ENCODE data around the gene DRGX.

Gene DRGX

DNA sequence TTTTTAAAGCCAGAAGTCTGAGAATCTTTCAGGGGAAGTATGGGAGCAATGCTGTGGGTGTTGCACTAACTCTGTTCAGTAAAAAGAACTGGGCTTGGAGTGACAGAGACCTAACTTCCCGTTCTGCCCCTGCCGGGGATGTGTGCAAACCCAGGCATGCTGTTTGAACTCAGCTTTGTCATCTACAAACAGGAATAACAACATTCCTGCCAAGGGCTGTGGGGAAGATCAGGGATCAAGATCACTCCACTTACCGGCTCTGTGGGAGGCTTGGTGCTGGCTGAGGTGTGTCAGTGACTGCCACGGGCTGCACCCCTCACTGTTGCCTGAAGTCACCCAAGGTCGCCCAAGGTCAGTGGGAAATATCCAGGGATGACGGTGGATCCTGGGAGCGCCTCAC, 23.1 kb upstream of the DRGX start:
- no peaks in the 10 kb centered on the region for H3K27me3 ChIP-seq (replicated peaks; ENCODE audit: control insufficient read depth, insufficient read depth, low read length, poor library complexity, severe bottlenecking)
- H3K36me3 ChIP-seq (ENCODE audit: control insufficient read depth, insufficient read depth, low read length), result no peaks in the 10 kb centered on the region
- DNase-seq, result no peak
- no peak overlapping the region for H3K4me3 ChIP-seq (ENCODE audit: insufficient read depth, low read depth, low read length, poor library complexity, severe bottlenecking)
- H3K4me1 ChIP-seq (ENCODE audit: control insufficient read depth, insufficient read depth, low read length, poor library complexity, severe bottlenecking), result no peaks in the 10 kb centered on the region
- H3K27ac ChIP-seq (ENCODE audit: insufficient read depth, low read length, poor library complexity, severe bottlenecking), result no peak overlapping the region
- H3K9me3 ChIP-seq (ENCODE audit: control insufficient read depth, low read length), result no peaks in the 10 kb centered on the region

DNA sequence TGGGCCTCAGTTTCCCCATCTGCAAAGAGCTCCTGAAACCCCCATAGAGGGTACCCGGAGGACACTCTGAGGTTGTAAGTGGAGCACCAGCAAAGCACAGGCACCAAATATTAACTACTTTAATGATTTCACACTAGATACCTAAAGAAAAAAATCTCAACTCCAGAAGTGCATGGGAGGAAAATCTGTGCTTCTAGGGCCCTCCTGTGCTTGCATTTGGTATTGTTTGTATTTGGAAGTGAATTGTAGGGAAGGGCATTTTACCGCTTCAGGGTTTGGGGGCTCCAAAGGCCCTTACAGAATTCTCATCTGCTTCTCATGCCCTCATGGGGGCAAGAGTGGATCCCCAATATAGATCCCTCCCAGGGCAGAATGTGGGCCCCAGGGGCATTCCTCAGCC, 22.4 kb upstream of the DRGX start:
- H3K27me3 ChIP-seq (replicated peaks; ENCODE audit: control insufficient read depth, insufficient read depth, low read length, poor library complexity, severe bottlenecking), result peaks cover 2% of the 10 kb centered on the region
- H3K27ac ChIP-seq (ENCODE audit: insufficient read depth, low read length, poor library complexity, severe bottlenecking), result no peak overlapping the region
- DNase-seq, result no peak
- no peaks in the 10 kb centered on the region for H3K9me3 ChIP-seq (ENCODE audit: control insufficient read depth, low read length)
- H3K4me3 ChIP-seq (ENCODE audit: insufficient read depth, low read depth, low read length, poor library complexity, severe bottlenecking), result no peak overlapping the region
- no peaks in the 10 kb centered on the region for H3K36me3 ChIP-seq (ENCODE audit: control insufficient read depth, insufficient read depth, low read length)
- no peaks in the 10 kb centered on the region for H3K4me1 ChIP-seq (ENCODE audit: control insufficient read depth, insufficient read depth, low read length, poor library complexity, severe bottlenecking)

DNA sequence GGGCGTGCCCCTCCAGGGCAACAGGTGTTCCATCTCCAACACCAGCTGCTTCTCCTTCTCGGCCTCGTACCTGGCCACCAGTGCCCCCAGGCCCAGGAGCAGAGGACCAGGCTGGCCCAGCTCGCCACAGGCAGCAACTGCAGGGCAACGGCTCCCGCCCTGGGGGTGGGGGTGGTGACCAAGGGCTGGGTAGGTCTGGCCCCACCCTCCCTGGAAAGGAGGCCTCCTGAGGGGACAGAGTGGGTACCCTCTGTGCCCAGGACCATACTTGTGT, 22.1 kb upstream of the DRGX start:
- Histone ChIP-seq H3K9me3 (ENCODE audit: control insufficient read depth, low read length) (no peaks in the 10 kb centered on the region), H3K27ac (ENCODE audit: insufficient read depth, low read length, poor library complexity, severe bottlenecking) (no peak overlapping the region), H3K36me3 (ENCODE audit: control insufficient read depth, insufficient read depth, low read length) (no peaks in the 10 kb centered on the region), H3K27me3 (replicated peaks; ENCODE audit: control insufficient read depth, insufficient read depth, low read length, poor library complexity, severe bottlenecking) (peaks cover 2% of the 10 kb centered on the region), H3K4me1 (ENCODE audit: control insufficient read depth, insufficient read depth, low read length, poor library complexity, severe bottlenecking) (no peaks in the 10 kb centered on the region), H3K4me3 (ENCODE audit: insufficient read depth, low read depth, low read length, poor library complexity, severe bottlenecking) (no peak overlapping the region)
- DNase-seq, result no peak

DNA sequence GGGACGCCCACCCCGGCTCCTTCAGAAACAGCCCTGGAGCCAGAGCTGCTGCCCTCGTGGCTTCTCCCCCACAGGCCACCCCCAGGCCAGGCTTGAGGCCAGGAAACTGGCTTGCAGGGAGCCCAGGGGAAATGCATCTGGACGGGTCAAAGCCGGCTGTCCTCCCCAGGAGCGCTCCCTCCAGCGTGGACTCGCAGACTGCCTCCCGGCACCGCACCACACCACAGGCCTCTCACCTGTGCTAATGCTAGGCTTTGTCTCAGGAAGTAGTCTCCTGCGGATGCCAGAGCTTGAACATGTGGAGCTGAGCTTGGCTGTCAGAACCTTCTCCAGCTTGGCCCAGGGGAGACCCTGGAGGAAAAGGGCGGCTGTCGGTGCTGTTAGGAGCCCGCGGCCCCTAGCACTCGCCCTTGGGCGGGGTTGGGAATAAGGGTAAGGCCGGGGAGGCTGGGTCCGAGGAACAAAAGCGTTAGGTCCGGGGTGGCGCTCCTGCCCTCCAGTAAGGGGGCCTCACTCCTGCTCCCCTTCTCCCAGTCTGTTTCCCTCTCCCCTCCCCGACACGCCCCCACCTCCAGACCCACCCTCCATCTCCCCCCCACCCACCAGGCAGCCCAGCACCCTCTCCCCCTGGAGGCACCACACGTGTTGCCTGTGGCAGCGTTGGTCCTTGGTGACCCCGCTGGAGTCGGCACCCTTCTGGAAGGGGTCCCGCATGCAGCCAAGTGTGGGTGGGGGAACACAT, 21.6 kb upstream of the DRGX start:
- no peaks in the 10 kb centered on the region for H3K36me3 ChIP-seq (ENCODE audit: control insufficient read depth, insufficient read depth, low read length)
- H3K4me3 ChIP-seq (ENCODE audit: insufficient read depth, low read depth, low read length, poor library complexity, severe bottlenecking), result no peak overlapping the region
- peaks cover 2% of the 10 kb centered on the region for H3K27me3 ChIP-seq (replicated peaks; ENCODE audit: control insufficient read depth, insufficient read depth, low read length, poor library complexity, severe bottlenecking)
- no peaks in the 10 kb centered on the region for H3K4me1 ChIP-seq (ENCODE audit: control insufficient read depth, insufficient read depth, low read length, poor library complexity, severe bottlenecking)
- DNase-seq, result no peak
- H3K27ac ChIP-seq (ENCODE audit: insufficient read depth, low read length, poor library complexity, severe bottlenecking), result no peak overlapping the region
- H3K9me3 ChIP-seq (ENCODE audit: control insufficient read depth, low read length), result no peaks in the 10 kb centered on the region

DNA sequence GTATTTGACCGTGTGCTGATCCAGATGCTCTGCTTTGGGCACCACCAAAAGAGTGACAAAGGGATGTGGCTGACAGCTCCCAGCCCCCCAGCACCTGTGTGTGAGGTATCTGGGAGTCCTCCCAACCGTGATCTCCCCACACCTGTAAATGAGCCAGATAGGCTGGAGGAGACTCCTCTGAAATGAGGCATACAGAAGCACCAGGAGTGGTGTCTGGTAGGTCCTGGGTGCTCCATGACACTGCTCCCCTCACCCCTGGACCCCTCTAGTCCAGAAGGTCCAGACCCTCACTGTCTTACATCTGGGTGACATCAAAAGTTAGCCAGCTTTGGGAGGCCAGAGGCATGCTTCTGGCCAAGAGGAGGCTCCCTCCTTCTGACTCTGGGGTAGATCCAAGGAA, 20.0 kb upstream of the DRGX start:
- no peak for DNase-seq
- Histone ChIP-seq H3K27me3 (replicated peaks; ENCODE audit: control insufficient read depth, insufficient read depth, low read length, poor library complexity, severe bottlenecking) (peaks cover 2% of the 10 kb centered on the region), H3K4me1 (ENCODE audit: control insufficient read depth, insufficient read depth, low read length, poor library complexity, severe bottlenecking) (no peaks in the 10 kb centered on the region), H3K36me3 (ENCODE audit: control insufficient read depth, insufficient read depth, low read length) (no peaks in the 10 kb centered on the region), H3K27ac (ENCODE audit: insufficient read depth, low read length, poor library complexity, severe bottlenecking) (no peak overlapping the region), H3K4me3 (ENCODE audit: insufficient read depth, low read depth, low read length, poor library complexity, severe bottlenecking) (no peak overlapping the region), H3K9me3 (ENCODE audit: control insufficient read depth, low read length) (no peaks in the 10 kb centered on the region)

DNA sequence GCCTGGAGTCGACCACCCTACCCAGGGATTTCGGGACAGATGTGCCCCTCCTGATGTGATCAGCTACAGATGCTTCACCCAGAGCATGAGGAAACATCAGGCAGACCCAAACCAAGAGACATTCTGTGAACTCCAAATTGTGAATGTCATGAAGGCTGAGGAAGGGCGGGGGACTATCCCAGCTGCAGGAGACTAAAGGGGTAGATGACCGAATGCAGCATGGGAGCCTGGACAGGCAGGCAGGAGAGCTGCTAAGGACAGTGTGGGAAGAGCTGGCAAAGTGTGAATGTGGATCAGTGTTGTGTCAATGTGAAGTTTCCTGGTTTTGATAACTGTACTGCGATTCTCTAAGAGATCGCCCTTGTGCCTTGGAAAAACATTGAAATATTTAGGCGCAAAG, 19.2 kb upstream of the DRGX start:
- no peaks in the 10 kb centered on the region for H3K9me3 ChIP-seq (ENCODE audit: control insufficient read depth, low read length)
- H3K36me3 ChIP-seq (ENCODE audit: control insufficient read depth, insufficient read depth, low read length), result no peaks in the 10 kb centered on the region
- no peak for DNase-seq
- no peak overlapping the region for H3K27ac ChIP-seq (ENCODE audit: insufficient read depth, low read length, poor library complexity, severe bottlenecking)
- H3K4me3 ChIP-seq (ENCODE audit: insufficient read depth, low read depth, low read length, poor library complexity, severe bottlenecking), result no peak overlapping the region
- H3K27me3 ChIP-seq (replicated peaks; ENCODE audit: control insufficient read depth, insufficient read depth, low read length, poor library complexity, severe bottlenecking), result peaks cover 2% of the 10 kb centered on the region
- H3K4me1 ChIP-seq (ENCODE audit: control insufficient read depth, insufficient read depth, low read length, poor library complexity, severe bottlenecking), result no peaks in the 10 kb centered on the region

DNA sequence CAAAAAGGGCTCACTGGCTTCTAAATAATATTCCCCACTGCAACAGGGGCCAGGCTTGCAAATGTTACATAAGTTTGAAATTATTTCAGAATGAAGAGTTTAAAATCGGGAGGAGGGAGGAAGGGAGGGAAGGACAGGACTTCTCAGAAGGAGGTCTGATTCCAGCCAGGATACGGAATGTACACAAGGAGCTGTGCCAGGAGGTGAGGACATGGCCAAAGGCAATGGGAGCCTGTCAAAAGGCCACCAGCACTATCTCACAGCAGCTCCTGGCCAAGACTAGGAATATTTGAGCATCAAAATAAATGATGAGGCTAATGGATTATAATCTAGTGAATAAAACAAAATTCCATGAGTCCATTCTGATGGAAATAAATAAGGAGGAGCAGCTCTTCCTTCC, 18.6 kb upstream of the DRGX start:
- Histone ChIP-seq H3K27ac (ENCODE audit: insufficient read depth, low read length, poor library complexity, severe bottlenecking) (no peak overlapping the region), H3K36me3 (ENCODE audit: control insufficient read depth, insufficient read depth, low read length) (no peaks in the 10 kb centered on the region), H3K27me3 (replicated peaks; ENCODE audit: control insufficient read depth, insufficient read depth, low read length, poor library complexity, severe bottlenecking) (peaks cover 2% of the 10 kb centered on the region), H3K4me1 (ENCODE audit: control insufficient read depth, insufficient read depth, low read length, poor library complexity, severe bottlenecking) (no peaks in the 10 kb centered on the region), H3K9me3 (ENCODE audit: control insufficient read depth, low read length) (no peaks in the 10 kb centered on the region), H3K4me3 (ENCODE audit: insufficient read depth, low read depth, low read length, poor library complexity, severe bottlenecking) (no peak overlapping the region)
- no peak for DNase-seq

DNA sequence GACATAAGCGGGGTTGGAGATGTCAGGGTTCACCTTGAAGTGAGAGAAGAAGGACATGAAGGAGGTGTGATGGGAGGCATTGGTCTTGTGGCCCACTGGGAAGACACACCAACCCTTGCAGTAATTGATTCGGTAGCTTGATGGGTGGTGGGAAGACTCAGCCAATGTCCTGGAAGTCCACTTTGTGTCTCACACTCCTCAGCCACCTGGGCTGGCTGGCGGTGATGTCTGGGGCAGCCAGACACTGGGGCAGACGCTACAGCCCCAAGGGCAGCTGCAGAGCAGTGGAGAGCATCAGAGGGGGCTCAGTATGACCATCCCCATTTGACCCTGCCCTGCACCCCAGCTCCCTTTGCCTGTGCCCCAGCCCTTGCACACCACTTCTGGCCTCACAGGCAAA, 16.7 kb upstream of the DRGX start:
- no peaks in the 10 kb centered on the region for H3K4me1 ChIP-seq (ENCODE audit: control insufficient read depth, insufficient read depth, low read length, poor library complexity, severe bottlenecking)
- no peaks in the 10 kb centered on the region for H3K36me3 ChIP-seq (ENCODE audit: control insufficient read depth, insufficient read depth, low read length)
- no peak for DNase-seq
- no peaks in the 10 kb centered on the region for H3K9me3 ChIP-seq (ENCODE audit: control insufficient read depth, low read length)
- no peak overlapping the region for H3K4me3 ChIP-seq (ENCODE audit: insufficient read depth, low read depth, low read length, poor library complexity, severe bottlenecking)
- peaks cover 2% of the 10 kb centered on the region for H3K27me3 ChIP-seq (replicated peaks; ENCODE audit: control insufficient read depth, insufficient read depth, low read length, poor library complexity, severe bottlenecking)
- H3K27ac ChIP-seq (ENCODE audit: insufficient read depth, low read length, poor library complexity, severe bottlenecking), result no peak overlapping the region

DNA sequence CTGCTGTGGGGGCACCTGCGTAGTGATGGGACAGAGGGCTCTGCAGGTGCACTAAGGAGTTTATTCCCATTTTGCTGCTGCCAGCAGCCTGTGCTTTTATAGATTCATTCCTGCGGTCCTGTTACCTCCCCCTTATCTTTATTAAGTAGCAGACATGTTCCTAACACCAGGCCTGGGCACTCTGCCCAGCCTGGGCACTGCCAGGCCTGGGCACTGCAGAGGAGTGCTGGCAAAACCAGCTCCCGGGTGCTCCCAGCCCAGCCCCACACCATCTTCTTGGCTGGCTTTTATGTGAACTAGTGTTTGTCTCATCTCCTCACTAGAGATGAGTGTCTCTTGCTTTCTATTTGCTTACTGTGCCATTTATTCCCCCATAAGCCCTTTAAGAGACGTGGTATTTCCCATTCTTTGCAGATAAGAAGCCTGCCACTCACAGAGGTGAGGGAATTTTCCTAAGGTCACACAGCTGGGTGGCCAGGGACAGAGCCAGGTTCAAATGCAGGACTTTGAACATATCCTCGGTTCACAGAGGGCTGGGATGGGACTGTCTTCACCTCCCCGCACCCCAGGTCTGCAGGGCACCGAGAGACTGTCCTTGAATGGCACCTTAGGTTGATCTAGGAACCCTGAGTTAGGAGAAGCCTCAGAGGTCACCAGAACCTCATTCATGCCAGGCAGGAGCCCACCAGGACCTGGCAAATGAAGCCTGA, 14.6 kb upstream of the DRGX start:
- no peaks in the 10 kb centered on the region for H3K9me3 ChIP-seq (ENCODE audit: control insufficient read depth, low read length)
- no peak overlapping the region for H3K4me3 ChIP-seq (ENCODE audit: insufficient read depth, low read depth, low read length, poor library complexity, severe bottlenecking)
- peaks cover 9% of the 10 kb centered on the region for H3K27me3 ChIP-seq (replicated peaks; ENCODE audit: control insufficient read depth, insufficient read depth, low read length, poor library complexity, severe bottlenecking)

DNA sequence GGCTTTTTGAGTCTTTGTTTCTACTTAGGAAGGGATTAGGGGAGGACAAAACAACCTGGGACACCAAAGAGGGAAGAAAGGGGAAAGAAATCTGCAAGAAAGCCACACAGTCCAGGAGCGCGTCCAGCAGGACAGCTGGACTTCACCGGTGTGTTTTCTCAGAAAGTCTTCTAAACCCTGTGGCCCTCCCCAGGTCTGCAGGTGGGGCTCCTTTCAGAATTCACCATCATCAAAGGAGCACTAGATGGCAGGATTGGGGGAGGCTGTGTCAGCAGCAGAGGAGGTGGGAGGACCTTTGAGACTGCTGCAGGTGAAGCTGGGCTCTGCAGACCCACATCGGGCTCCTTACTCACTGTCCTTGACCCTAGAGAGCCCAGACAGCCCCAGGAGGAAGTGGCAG, 13.9 kb upstream of the DRGX start:
- no peaks in the 10 kb centered on the region for H3K36me3 ChIP-seq (ENCODE audit: control insufficient read depth, insufficient read depth, low read length)
- no peaks in the 10 kb centered on the region for H3K4me1 ChIP-seq (ENCODE audit: control insufficient read depth, insufficient read depth, low read length, poor library complexity, severe bottlenecking)
- H3K27ac ChIP-seq (ENCODE audit: insufficient read depth, low read length, poor library complexity, severe bottlenecking), result no peak overlapping the region
- peaks cover 9% of the 10 kb centered on the region for H3K27me3 ChIP-seq (replicated peaks; ENCODE audit: control insufficient read depth, insufficient read depth, low read length, poor library complexity, severe bottlenecking)
- DNase-seq, result no peak
- H3K4me3 ChIP-seq (ENCODE audit: insufficient read depth, low read depth, low read length, poor library complexity, severe bottlenecking), result no peak overlapping the region
- no peaks in the 10 kb centered on the region for H3K9me3 ChIP-seq (ENCODE audit: control insufficient read depth, low read length)

More for the DNA sequence above, 14.6 kb upstream of the DRGX start:
- H3K36me3 ChIP-seq (ENCODE audit: control insufficient read depth, insufficient read depth, low read length), result no peaks in the 10 kb centered on the region
- H3K4me1 ChIP-seq (ENCODE audit: control insufficient read depth, insufficient read depth, low read length, poor library complexity, severe bottlenecking), result no peaks in the 10 kb centered on the region
- H3K27ac ChIP-seq (ENCODE audit: insufficient read depth, low read length, poor library complexity, severe bottlenecking), result no peak overlapping the region
- no peak for DNase-seq
